Nephron progenitor cell (in vitro differentiated cells): ENCODE data around the gene ADAM11.

Source experiments
- DNase-seq: peaks from one replicate; pipeline ENCODE4 v3.0.0; 2021
- H3K27ac Mint-ChIP-seq: 2 replicates; pipeline ENCODE4 v1.8.0; 2021; ENCODE audit warnings: mild to moderate bottlenecking, moderate library complexity, mixed read lengths
- H3K27me3 Mint-ChIP-seq: 2 replicates; pipeline ENCODE4 v1.8.0; 2021; ENCODE audit warnings: mild to moderate bottlenecking, low read depth, mixed read lengths; ENCODE audit not compliant: poor library complexity
- H3K36me3 Mint-ChIP-seq: 2 replicates; pipeline ENCODE4 v1.8.0; 2021; ENCODE audit warnings: low read depth, mixed read lengths
- H3K4me1 Mint-ChIP-seq: 2 replicates; pipeline ENCODE4 v1.8.0; 2021; ENCODE audit warnings: mixed read lengths
- H3K4me3 Mint-ChIP-seq: 2 replicates; pipeline ENCODE4 v1.8.0; 2021; ENCODE audit warnings: mild to moderate bottlenecking, moderate library complexity, mixed read lengths
- H3K9me3 Mint-ChIP-seq: 2 replicates; pipeline ENCODE4 v1.8.0; 2021; ENCODE audit warnings: mild to moderate bottlenecking, moderate library complexity, mixed read lengths
- CTCF ChIP-seq: fragments of 200-600 bp; sonication (generic); IDR thresholded peaks from 2 replicates; pipeline ENCODE4 v1.5.0; 2021; ENCODE audit warnings: antibody characterized with exemption

Gene ADAM11

GRCh38 chr17:44760474-44761308 is 1.9 kb downstream of the ADAM11 start:
- Mint-ChIP-seq H3K36me3 (no peaks in the 10 kb centered on the region), H3K9me3 (no peaks in the 10 kb centered on the region), H3K27ac (no peak overlapping the region), H3K27me3 (peaks cover 56% of the 10 kb centered on the region), H3K4me1 (peaks cover 3% of the 10 kb centered on the region), H3K4me3 (peak overlapping the region; percentile 30)
- DNase-seq: no peak
- no peak for TF ChIP-seq CTCF

GRCh38 chr17:44761932-44762810 is 3.4 kb downstream of the ADAM11 start:
- H3K4me3 Mint-ChIP-seq: no peak overlapping the region
- H3K9me3 Mint-ChIP-seq: no peaks in the 10 kb centered on the region
- H3K27ac Mint-ChIP-seq: no peak overlapping the region
- peaks cover 46% of the 10 kb centered on the region for H3K27me3 Mint-ChIP-seq
- H3K4me1 Mint-ChIP-seq: peaks cover 14% of the 10 kb centered on the region
- no peak for DNase-seq
- no peak for TF ChIP-seq CTCF
- no peaks in the 10 kb centered on the region for H3K36me3 Mint-ChIP-seq

GRCh38 chr17:44763170-44763569 is 4.4 kb downstream of the ADAM11 start:
- peaks cover 14% of the 10 kb centered on the region for H3K4me1 Mint-ChIP-seq
- H3K9me3 Mint-ChIP-seq: no peaks in the 10 kb centered on the region
- TF ChIP-seq CTCF: no peak
- no peak for DNase-seq
- no peaks in the 10 kb centered on the region for H3K36me3 Mint-ChIP-seq
- H3K27me3 Mint-ChIP-seq: peaks cover 39% of the 10 kb centered on the region
- H3K27ac Mint-ChIP-seq: no peak overlapping the region
- H3K4me3 Mint-ChIP-seq: no peak overlapping the region

DNA sequence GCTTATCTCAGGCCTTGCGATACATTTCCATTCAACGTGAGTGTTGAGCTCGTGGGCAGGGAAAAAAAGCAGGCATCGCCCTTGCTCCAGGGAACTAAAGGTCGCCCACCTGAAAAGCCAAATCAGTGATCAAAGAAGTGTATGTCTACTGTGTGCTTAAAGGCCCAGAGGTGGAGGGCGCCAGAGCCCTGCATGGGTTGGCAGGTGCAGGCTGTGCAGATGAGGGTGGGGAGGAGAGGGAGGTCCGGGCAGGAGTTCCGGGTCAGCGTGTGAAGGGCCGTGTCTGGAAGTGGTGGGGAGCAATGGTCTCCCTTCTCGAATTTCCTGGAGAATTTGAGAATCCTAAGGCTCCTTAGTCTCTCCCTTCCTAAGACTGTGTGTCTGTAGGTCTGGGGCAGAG is 7.2 kb downstream of the ADAM11 start:
- Mint-ChIP-seq H3K36me3 (no peaks in the 10 kb centered on the region), H3K4me1 (peaks cover 18% of the 10 kb centered on the region), H3K9me3 (no peaks in the 10 kb centered on the region), H3K27me3 (peaks cover 27% of the 10 kb centered on the region), H3K4me3 (no peak overlapping the region), H3K27ac (no peak overlapping the region)
- DNase-seq: no peak
- no peak for TF ChIP-seq CTCF

DNA sequence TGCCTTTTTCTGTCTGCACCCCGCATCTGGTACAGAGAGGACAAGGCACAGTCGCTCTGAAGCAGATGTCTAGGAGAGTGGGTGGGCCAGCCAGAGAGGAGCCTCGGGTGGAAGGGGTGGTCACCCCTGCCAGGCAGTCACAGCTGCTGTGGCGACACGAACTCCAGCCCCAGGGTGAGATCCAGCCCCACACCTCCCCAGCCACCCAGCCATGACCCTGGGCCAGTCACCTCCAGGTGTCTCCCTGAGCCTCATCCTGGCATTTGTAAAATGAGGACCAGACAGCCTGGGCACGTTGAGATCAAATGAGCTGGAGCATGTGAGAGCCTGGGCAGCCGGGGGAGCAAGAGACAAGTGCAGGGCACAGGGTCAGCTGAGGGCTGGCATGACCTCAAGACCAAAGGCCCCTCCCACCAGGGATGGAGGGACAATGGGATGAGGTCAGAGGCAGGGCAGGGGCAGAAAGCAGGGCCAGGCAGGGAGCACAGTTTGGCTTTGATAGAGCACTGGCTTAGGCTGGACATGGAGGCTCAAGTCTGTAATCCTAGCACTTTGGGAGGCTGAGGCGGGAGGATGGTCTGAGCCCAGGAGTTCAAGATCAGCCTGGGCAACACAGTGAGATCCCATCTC is 7.7 kb downstream of the ADAM11 start:
- H3K27ac Mint-ChIP-seq: no peak overlapping the region
- peaks cover 26% of the 10 kb centered on the region for H3K27me3 Mint-ChIP-seq
- H3K4me3 Mint-ChIP-seq: no peak overlapping the region
- no peak for TF ChIP-seq CTCF
- no peaks in the 10 kb centered on the region for H3K9me3 Mint-ChIP-seq
- no peaks in the 10 kb centered on the region for H3K36me3 Mint-ChIP-seq
- no peak for DNase-seq
- peaks cover 18% of the 10 kb centered on the region for H3K4me1 Mint-ChIP-seq
